COR-L47 (cell line): Measurements from ENCODE around the gene PLPPR1.
A peak's percentile ranks its signal among the peaks of the same experiment; 100 is the strongest.
"Not testable (repeated sequence)": the region's sequence is repeated elsewhere in the genome, so short reads cannot be mapped to it uniquely, and the experiment has no call there.

Source experiments
- DNase-seq: peaks from one replicate; lab custom pipeline; 2025; lab: John Stamatoyannopoulos, UW

Gene PLPPR1

DNA sequence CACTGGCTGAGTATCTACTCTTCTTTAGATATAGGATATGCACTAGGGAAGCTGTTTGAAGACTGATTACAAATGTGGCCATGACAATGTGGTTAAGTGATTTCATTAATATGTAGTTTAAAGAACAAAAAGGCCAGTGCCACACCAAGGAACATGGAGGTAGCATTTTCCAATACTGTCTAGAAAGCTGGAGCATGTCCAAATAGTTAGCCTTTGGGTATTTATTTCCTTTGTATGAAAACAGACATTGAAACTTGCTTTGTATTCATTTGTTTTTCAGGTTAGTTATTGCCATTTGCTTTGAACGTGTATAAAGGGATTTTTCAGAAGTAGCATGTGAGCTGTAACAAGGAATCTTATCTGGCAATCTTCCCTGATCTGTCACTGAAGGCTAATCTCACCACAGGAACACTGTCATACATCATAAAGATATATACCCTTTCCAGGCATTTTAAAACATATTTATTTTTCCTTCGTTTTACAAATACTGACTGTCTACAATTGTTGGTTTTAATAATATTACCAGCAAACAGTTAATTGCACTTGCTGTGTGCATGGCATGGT lies 93.4 kb downstream of the PLPPR1 start:
- peak; percentile 31 for DNase-seq

DNA sequence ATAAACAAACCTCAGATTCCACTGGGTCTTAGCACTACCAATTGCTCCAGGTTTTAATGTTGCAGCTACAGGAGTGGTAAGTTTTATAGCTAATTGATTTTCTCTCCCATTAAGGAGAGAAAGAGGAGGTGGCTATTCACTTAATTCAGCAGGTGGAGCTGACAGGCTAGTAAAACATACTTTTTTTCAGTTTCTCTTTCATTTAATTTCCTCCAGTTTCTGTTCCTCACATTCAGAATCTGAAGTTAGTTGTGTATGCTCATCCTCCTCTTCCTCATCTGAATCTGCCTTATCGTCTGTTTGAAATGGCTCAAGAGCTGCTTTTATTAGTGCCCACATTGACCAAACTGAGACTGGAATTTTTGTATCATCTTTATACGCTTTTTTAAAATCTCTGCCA lies 98.0 kb downstream of the PLPPR1 start:
- no peak for DNase-seq

- DNase-seq = not testable (repeated sequence)
Measured at GRCh38 chr9:101127369-101127768, 98.8 kb downstream of the PLPPR1 start.

- DNase-seq = no peak
Measured at GRCh38 chr9:101128623-101129022, 100.1 kb downstream of the PLPPR1 start.

- no peak for DNase-seq
Measured at GRCh38 chr9:101130054-101130453, 101.5 kb downstream of the PLPPR1 start.

DNA sequence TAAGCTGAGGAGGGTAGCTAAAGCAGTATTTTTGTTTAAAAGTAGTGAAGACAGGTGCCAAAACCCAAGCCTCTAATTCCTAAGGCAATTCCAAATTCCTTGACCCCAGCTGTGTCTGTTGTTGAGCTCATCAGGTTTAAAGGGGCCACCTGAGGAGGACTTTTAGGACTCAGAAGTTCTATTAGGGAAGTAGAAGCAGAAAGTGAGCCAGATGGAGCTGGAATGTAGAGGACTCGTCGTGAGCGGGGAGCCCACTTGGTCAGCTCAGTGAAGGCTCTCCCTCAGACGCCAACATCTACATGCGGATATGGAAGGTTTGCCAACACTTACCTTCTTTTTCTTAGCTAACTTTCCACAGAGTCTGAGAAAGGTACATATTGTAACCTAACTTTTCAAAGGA lies 102.8 kb downstream of the PLPPR1 start:
- DNase-seq = no peak

DNA sequence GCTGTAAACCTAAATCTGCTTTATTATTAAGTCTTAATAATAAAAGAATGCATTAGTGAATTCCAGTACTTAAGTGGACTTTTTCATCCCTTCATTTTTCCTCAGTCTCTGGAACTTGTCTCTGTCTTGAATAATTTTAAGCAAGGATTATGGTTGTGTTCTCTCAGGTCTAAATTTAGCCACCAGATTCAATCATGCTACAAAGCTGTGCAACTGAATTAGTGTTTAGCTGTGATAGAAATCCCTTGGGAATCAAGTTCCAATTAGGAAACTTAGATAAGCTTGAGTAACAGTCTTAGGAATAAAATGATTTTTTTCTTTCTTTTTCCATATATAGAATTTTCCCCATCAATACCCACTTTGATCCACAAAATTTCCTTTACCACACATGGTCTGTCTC lies 104.3 kb downstream of the PLPPR1 start:
- no peak for DNase-seq

DNA sequence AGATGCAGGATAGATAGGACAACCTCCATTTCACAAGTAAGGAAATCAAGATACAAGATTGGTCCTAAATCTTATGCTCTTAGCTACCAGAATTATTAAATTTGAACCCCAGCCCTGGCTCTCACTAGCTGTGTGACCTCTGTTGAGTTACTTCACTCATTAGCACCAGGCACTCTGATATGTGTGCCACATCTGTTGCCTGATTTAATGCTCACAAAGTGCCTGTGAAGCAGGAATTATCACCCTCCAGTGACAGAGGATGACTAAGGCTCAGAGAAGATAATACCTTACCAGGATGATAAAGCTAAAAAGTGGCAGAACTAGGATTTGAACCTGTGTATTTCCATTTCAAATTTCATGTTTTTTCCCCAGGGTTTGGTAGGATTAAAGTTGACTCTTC lies 110.0 kb downstream of the PLPPR1 start:
- DNase-seq = no peak

- DNase-seq = peak; percentile 85
Measured at GRCh38 chr9:101139082-101139481, 110.6 kb downstream of the PLPPR1 start.

DNA sequence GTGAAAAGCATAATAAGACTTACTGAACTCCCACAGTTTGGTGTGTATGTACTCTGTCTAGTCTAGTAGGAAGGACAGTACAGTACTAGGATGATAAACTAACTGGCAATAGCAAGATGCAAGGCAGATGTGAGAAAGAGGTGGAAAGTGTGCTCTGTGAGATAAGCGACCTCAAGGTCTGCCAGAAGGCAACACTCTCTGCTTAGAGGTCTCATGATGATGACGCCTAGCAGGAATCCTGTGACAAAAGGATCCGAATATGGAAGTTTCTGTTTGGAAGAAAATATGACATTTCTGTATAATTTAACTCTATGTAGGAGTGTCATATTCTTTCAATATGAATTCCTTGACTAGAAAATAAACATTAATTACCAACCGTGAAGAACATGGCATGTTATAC lies 112.2 kb downstream of the PLPPR1 start:
- no peak for DNase-seq

DNA sequence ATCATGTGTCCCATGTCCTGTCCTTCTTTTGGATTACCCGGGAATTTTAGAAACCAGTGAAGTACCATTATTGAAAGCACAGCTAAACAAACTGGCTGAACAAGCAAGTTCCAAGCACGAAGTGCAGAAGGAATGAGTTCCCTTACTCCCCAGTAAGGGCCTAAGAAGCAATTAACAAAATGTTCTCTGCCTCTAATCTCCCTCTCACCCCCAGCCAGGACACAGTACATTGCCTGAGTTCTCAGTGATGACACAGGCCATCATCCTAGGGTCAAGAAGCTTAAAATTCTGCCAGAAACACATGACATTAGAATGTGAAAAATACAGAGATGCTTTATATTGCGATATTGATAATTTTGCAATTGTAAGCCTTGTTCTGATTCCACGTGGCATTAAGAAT lies 118.0 kb downstream of the PLPPR1 start:
- DNase-seq = no peak

GRCh38 chr9:101148344-101148743 lies 119.8 kb downstream of the PLPPR1 start:
- DNase-seq = no peak

GRCh38 chr9:101158361-101158760 lies 129.8 kb downstream of the PLPPR1 start:
- DNase-seq = no peak

GRCh38 chr9:101162231-101162630 lies 133.7 kb downstream of the PLPPR1 start:
- DNase-seq = peak; percentile 20

GRCh38 chr9:101165131-101165530 lies 136.6 kb downstream of the PLPPR1 start:
- no peak for DNase-seq

DNA sequence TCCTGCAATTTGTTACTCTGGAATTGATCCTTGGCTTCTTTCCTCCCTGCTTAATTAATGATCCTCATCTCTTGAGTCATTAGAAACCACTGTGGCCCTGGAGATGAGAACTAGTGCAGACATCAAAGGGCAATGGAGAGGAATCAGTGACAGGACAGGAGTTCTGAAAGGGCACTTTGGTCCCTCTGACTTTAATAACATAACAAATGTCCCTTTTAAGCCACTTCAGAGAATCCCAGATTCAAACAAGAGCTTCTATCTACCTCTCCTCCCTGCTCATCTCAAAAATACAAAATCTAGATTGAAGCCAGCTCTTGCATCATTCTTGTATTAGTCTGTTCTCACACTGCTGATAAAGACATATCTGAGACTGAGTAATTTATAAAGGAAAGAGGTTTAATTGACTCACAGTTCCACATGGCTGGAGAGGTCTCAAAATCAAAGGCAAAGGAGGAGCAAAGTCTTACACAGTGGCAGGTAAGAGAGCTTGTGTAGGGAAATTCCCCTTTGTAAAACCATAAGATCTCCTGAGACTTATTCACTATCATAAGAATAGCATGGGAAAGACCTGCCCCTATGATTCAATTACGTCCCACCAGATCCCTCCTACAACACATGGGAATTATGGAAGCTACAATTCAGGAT lies 139.1 kb downstream of the PLPPR1 start:
- no peak for DNase-seq

- DNase-seq = no peak
Measured at GRCh38 chr9:101172616-101173015, 144.1 kb downstream of the PLPPR1 start.

GRCh38 chr9:101173907-101174306 lies 145.4 kb downstream of the PLPPR1 start:
- DNase-seq = no peak

DNA sequence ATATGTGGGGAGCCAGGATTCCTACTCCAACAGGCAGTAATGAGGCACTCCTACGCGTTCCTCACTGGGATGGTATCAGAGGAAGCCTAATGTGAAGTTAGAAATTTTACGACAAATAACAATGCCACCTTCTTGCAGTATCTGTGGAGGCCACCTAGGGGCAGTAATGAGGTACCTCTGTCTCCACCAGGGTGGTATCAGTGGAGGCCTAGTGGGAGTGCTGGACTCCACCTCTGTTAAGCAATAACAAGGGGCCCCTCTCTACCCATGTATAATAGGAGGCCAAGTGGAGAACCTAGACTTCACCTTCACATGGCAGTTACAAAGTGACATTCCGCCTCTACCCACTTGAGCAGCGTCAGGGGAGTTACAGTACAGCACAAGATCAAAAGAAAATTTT lies 147.9 kb downstream of the PLPPR1 start:
- DNase-seq = no peak

DNA sequence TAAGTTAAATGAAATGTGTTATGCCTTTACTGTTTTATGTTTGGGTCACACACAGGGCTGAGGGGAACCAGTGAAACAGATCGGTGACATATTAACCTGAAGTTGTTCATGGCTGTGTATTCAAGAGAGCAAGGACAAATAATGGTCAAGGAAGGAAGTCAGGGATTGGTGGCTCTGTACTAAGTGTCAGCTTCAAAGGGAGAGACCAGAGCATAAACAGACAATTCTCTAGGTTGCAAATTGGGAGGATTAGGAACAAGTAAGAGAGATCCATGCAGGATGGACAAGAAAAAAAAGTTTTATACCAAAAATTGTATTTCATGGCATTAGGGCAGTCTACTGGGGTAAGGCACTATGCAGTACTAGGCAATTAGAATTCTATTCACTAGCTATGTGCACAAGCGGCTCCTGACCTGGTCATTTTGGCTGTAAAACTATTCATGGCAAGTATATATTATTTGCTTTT lies 156.3 kb downstream of the PLPPR1 start:
- DNase-seq = no peak

DNA sequence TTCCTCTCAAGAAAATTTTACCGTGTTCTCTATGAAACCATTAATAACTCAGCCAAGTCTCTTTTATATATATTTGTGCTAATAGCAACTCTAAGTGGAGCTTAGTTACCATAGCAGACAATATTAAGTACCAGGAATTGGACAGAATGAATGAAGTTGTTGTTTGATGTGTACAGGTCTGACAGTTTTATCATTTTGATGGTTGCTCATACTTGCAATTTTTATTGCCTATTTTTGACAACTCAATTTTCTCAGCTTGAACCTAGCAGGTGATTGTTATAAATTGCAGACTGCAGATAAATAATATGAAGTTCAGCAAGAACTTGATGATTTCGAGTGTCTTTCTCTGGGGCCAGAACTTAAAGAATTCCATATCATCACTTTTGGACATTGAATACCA lies 163.2 kb downstream of the PLPPR1 start:
- DNase-seq = no peak

- DNase-seq = no peak
Measured at GRCh38 chr9:101197026-101197425, 168.5 kb downstream of the PLPPR1 start.

- DNase-seq = no peak
Measured at GRCh38 chr9:101200852-101201251, 172.3 kb downstream of the PLPPR1 start.

DNA sequence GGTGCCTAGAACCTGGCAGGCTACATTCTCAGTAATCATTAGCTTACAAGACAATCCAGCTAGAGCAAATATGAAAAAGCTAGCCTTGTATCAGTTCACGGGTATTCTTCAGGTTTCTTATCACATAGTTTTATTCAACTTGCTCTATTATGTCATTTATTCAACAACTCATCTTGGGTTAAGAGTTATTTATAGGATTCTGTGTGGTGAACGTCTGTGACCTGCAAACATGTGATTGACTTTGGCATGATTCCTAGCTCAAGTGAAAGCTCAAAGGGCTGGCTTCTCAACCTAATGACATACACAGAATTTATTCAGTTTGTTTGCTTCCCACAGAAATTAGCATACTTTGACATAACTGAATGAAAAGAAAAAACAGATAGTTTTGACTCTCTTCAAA lies 173.1 kb downstream of the PLPPR1 start:
- DNase-seq = no peak
